ENCODE measurements around the gene PPP1R12C. TPM values are rescaled to one million over a fixed set of nuclear protein-coding genes. Genes with fewer than 3 reads are reported as not detected.

Gene PPP1R12C
- total RNA-seq, 1 experiment from 2014 or later: 79.9 TPM

GRCh38 chr19:55044286-55044685, 73.2 kb downstream of the PPP1R12C start:
- WGBS (ENCODE audit: extremely low coverage, insufficient read length, low lambda C conversion rate): no CpG with 5 or more reads among the region's 5 CpGs
- no peak overlapping the region for H2BK12ac ChIP-seq (ENCODE audit: insufficient read length, low read depth, low read length)
- H3T11ph ChIP-seq (ENCODE audit: low read length): no peak overlapping the region
- no peaks in the 10 kb centered on the region for H3K27me3 ChIP-seq (ENCODE audit: insufficient read depth, low read length)
- no peak for TF ChIP-seq CTCF (conservative IDR thresholded peaks at IDR 0.05)
- H4K20me1 ChIP-seq (ENCODE audit: control insufficient read depth, insufficient read depth, insufficient read length): no peaks in the 10 kb centered on the region
- no peak overlapping the region for H3K14ac ChIP-seq (ENCODE audit: insufficient read depth, low read length)
- H3K27me3 Mint-ChIP-seq (ENCODE audit: low read depth): no peaks in the 10 kb centered on the region
- no peaks in the 10 kb centered on the region for H3K9me3 Mint-ChIP-seq
- H3K9me3 ChIP-seq (ENCODE audit: control insufficient read depth, low read depth, low read length): no peaks in the 10 kb centered on the region
- no peak overlapping the region for H4K5ac ChIP-seq (ENCODE audit: insufficient read length, low read depth, low read length)
- peaks cover 26 to 62% (median 40%) of the 10 kb centered on the region in 3 experiments for H3K36me3 Mint-ChIP-seq (ENCODE audit: insufficient read depth in 1 of 3, low read depth in 3 of 3)
- no peak overlapping the region for H2BK120ac ChIP-seq (ENCODE audit: low read depth, low read length, poor library complexity, severe bottlenecking)
- H3K4ac ChIP-seq (ENCODE audit: low read depth, low read length): no peak overlapping the region
- no peak overlapping the region for H2BK20ac ChIP-seq (ENCODE audit: low read depth, low read length, poor library complexity, severe bottlenecking)
- no peak overlapping the region for H2BK15ac ChIP-seq (ENCODE audit: low read depth, low read length)
- no peak for DNase-seq
- H4K8ac ChIP-seq (replicated peaks; ENCODE audit: insufficient read length, low read depth, low read length): no peak overlapping the region
- H2AK5ac ChIP-seq (ENCODE audit: insufficient read length, low read length): no peak overlapping the region
- no peak overlapping the region for H3K27ac ChIP-seq (ENCODE audit: insufficient read length, low read depth, low read length)
- no peak overlapping the region for H3K27ac Mint-ChIP-seq
- no peak overlapping the region for H3K23ac ChIP-seq (ENCODE audit: insufficient read length, low read depth, low read length)
- H3K4me1 Mint-ChIP-seq: no peaks in the 10 kb centered on the region
- no peak overlapping the region for H2AFZ ChIP-seq (ENCODE audit: low read length)
- H3K4me3 Mint-ChIP-seq: no peak overlapping the region
- no peak overlapping the region for H3K18ac ChIP-seq (ENCODE audit: insufficient read length, low read depth, low read length)
- H3K56ac ChIP-seq (ENCODE audit: insufficient read length, low read depth, low read length): no peak overlapping the region
- H3K4me2 ChIP-seq (ENCODE audit: insufficient read depth, insufficient read length, low read length): no peak overlapping the region
- no peaks in the 10 kb centered on the region for H3K23me2 ChIP-seq (ENCODE audit: insufficient read length, low read depth, low read length, poor library complexity, severe bottlenecking)
- no peak overlapping the region for H3K9ac ChIP-seq (ENCODE audit: extremely low read depth, insufficient read length, low read length)
- no peaks in the 10 kb centered on the region for H3K79me2 ChIP-seq (ENCODE audit: insufficient read depth, low read length)
- H3K79me1 ChIP-seq (ENCODE audit: insufficient read depth, low read depth, low read length, poor library complexity, severe bottlenecking): no peaks in the 10 kb centered on the region
- H3K4me1 ChIP-seq (ENCODE audit: insufficient read depth, low read length): no peaks in the 10 kb centered on the region
- no peak overlapping the region for H2BK5ac ChIP-seq (ENCODE audit: insufficient read length, low read length)
- no peak overlapping the region for H4K91ac ChIP-seq (ENCODE audit: insufficient read length, low read depth, low read length)

Data from H9 (cell line).